DOHH2 (cell line): ENCODE results near the gene RANBP1.

Experiments used
- CTCF ChIP-seq: fragments of 200-600 bp; sonication (generic); IDR thresholded peaks from one replicate; pipeline ENCODE4 v1.5.1; 2014; ENCODE audit warnings: antibody characterized with exemption, mild to moderate bottlenecking, low read depth, low read length; ENCODE audit not compliant: poor library complexity, severe bottlenecking
- EZH2phosphoT487 ChIP-seq: fragments of 200-600 bp; sonication (generic); IDR thresholded peaks from 2 replicates; pipeline ENCODE4 v1.6.1; 2017; ENCODE audit warnings: borderline replicate concordance, mild to moderate bottlenecking, antibody characterized with exemption, low read length, moderate library complexity, mixed read lengths

DNA sequence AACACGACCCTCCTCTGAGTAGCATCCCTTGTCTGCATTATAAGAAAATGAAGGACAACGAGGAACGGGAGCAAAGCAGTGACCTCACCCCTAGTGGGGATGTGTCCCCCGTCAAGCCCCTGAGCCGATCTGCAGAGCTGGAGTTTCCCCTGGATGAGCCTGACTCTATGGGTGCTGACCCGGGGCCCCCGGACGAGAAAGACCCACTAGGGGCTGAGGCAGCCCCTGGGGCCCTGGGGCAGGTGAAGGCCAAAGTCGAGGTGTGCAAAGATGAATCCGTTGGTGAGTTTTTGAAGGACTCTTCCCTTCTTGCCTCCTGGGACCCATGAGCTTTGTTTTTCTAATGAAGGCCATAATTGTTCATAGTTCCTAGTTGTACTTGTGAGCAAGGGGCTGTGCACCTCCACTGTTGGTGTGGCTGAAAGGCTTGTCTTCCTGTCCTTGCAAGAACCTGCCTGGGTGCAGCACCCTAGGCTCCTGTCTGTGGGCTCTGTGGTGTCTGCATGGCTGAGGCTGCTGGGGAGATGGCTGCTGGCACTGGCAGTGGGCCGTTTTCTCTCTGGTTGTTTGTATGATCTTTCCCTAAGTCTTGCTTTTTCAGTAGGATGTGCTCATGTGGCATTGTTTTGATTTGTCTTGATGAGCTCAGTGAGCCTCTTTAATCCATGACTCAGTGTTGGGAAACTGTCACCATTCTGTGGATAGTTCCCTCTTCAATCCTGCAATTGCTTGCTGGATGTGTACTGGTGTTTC is 25.8 kb upstream of the RANBP1 start:
- TF ChIP-seq CTCF (no peak), EZH2phosphoT487 (no peak)
